ENCODE measurements around the gene LRP4.
"Not testable (repeated sequence)": the region's sequence is repeated elsewhere in the genome, so short reads cannot be mapped to it uniquely, and the experiment has no call there.

LRP4 gene

DNA sequence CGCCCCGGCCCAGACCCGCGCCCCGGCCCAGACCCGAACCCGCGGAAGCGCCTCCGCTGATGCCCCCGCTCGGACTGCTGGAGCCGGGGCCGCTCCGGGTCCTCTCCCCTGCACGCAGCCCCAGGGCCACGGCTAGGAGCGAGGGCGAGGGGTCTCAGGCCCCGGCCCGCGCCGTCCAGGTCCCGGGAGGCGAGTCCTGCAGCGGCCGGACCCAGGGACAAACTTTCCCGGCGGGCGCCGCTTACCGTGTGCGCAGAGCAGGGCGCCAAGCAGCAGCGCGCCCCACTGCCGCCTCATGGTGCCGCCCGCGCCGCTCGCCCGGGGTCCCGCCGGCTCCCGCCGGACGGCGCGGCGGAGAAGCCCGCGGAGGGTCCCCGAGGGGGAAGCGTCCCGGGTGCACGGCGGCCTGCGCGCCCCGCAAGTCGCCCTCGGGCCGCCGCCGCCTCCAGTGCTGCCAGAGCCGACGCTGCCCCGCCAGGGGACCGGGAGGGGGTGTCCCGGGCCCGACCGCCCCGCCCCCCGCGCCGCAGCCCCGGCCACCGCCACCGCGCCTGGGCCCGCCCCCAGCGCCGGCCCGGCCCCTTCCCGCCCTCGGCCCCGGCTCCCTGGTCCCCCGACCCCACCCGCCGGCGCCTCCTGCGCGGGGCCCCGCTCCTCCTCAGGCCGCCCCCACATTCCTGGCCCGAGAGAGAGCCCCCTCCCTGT, at the start of gene LRP4:
LRP4 (minus strand) TSS at position 468 of the 705 bp plus-strand sequence; CDS start at position 297, 171 bp downstream.
- DNase-seq, result no peak

- DNase-seq, result peak; percentile 0
Measured at GRCh38 chr11:46967962-46968361, 49.6 kb upstream of the LRP4 start.

GRCh38 chr11:46966773-46967172, 48.4 kb upstream of the LRP4 start:
- no peak for DNase-seq

DNA sequence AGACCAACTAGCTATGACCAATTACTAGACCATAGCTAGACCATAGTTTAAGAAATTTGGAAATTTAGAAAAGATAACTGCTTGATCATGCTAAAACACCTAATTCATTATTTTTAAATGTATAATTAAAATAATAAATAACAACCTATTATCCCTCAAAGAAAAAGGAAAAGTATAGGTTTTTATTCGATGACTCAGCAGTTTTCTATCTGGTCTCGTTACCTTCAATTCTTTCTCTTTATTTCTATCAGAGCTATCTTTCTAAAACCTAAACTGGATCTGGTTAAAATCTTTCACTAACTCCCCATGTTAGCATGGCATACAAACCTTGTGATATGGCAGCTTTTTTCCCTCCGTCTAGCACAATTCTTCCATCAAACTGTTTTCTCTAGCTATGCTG, 45.5 kb upstream of the LRP4 start:
- no peak for DNase-seq

DNA sequence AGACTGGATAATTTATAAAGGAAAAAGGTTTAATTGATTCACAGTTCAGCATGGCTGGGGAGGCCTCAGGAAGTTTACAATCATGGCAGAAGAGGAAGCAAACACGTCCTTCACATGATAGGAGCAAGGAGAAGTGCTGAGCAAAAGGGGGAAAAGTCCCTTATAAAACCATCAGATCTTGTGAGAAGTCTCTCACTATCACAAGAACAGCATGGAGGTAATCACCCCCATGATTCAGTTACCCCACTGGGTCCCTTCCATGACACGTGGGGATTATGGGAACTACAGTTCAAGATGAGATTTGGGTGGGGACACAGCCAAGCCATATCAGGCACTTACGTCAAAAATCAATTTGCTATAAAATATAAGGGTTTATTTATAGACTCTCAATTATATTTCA, 43.5 kb upstream of the LRP4 start:
- DNase-seq, result not testable (repeated sequence)

- no peak for DNase-seq
Measured at GRCh38 chr11:46961041-46961440, 42.7 kb upstream of the LRP4 start.

GRCh38 chr11:46958777-46959176, 40.4 kb upstream of the LRP4 start:
- no peak for DNase-seq

GRCh38 chr11:46953093-46953492, 34.7 kb upstream of the LRP4 start:
- DNase-seq, result no peak

DNA sequence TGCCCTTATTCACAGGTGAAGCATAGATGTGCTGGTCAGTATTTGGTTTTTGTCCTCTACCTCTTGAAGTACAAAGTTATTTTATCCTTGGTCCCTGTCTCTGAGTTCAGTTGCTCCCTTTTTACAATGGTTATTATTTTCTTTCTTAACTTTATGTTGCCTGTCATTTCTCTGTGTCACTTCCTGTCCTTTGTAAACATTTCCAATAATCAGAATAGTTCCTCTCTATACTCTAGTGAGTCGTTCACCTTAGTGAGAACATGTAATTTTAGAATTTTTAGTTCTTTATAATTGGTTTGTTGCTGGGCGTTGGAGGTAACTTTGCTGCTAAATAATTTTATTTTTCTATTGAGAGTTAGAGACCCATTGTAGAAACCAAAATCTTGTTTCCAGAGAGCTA, 34.2 kb upstream of the LRP4 start:
- no peak for DNase-seq

DNA sequence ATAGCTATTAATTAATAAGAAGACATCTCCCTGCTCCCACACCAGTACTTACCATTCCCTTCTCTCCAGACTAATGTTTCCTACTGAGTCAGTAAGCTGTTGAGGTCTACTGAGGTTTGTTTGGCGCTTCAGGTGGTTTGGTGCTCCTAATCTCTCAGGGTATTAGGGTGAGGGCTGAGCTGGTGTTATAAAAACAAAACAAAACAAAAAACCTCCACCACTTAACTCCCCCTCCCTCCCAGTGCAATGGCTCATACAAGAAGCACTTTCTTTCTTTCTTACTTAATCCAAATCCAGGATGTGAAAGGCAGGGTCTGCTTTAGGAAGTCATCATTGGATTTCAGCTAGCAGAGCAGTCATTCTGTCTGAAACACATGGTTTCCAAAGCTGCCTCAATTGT, 33.5 kb upstream of the LRP4 start:
- no peak for DNase-seq

DNA sequence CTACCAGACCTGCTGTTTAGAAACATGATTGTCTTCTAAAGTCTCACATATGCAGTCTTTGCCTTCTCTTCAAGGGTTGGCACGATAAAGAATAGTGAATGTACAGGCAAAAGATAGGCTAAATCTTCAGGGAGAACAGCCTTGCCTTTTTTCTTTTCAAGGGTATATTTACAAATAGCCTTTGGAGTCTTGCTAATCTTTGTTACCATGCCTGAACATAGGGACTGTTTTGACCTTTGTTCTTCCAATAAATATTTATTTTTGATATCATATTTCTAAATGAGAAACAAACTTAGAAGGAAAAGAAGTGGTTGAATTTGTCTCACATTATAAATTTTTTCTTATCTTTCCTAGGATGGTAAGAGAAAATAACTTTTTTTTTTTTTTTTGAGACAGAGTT, 30.9 kb upstream of the LRP4 start:
- DNase-seq, result no peak

DNA sequence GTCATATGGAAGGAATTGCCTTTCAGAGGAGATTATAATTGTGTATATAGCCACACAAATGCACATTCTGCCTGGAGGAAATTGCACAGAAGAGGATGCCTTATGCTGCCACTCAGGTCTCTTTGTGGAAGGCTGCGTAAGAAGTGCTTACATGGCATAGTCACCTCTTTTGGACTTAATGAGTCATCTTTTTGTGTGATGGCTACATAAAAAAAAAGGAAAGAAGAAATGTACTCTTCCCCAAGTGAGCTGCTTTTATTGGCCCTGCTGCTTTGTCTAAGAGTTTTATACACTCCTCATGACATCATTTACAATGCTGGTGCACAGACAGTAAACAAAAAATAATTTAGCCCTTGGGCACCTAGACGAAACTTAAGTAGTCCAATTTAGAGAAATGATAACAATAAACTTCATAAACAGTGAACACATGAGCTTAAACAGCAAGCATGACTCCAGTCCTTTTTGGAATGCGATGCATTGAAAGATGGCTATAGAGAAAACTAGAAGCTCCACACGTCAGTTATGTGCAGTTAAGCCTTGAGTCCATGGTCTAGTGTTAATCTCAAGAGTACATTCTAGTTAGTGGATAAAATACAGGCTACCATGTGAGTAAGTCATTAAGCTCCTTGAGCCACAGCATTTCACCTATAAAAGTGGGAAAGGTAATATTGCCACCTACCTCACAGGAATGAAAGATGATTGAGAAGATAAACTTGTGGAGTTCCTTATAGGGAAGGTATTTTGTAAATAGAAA, 30.2 kb upstream of the LRP4 start:
- DNase-seq, result peak; percentile 29

DNA sequence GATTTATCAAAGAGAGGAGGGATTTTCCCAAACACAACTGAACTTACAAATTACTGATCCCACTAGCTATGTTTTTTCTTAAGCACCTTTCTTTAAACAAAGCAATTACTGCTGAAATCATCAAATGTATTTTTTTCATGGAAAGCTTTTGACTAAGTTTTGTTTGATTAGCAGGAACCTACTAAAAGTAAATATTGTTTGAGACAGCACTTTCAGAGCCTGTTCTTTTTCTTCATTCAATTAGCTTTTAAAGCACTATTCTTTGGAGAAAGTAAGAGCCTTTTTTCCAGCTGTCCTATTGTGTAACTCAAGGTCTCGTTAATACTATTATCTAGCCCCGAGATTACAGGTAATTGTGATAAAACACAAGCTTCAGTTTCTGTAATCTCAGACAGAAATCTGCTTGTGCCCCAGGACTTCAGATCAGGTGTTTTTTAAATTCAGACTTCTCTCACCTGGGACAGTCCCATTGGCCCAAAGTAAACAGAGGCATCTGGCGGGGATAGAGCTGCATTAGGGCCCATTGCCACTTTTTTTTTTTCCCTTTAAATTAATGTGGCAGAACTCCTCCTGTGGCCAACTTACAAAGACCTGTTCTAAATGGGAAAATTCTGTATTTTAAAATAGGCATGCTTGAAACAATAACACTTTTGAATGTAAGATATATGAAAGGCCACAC, 29.2 kb upstream of the LRP4 start:
- no peak for DNase-seq

DNA sequence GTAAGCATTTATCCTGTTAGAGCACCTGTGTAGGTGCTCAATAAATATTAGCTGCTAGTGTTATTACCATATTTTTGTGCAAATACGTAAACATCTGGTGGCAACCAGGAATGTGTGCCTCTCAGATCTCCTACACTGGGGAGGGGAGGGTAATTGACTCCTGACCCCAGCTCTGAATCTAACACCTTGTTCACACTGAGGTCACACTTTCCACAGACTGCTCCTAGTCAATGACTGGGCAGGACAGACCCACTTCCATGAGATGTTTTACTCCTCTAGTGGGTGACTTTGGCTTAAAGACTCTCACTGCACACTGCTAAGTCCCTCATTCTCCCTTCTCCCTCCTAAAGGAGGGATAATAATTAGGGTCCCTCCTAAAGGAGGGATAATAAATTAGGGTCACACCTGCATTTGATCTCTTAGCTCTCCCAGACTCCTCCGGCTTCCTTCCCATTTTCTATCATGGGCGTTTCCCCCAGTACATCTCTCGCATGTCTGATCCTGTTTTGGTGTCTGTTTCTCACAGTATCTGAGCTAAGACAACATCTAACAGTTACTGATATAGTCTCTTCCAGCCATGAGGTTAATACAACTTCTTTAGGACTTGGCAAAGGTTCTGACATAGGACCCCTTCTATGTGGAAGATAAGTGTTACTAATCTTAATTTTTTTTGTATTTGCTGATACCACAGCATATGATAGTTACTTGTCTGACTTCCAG, 26.2 kb upstream of the LRP4 start:
- no peak for DNase-seq

DNA sequence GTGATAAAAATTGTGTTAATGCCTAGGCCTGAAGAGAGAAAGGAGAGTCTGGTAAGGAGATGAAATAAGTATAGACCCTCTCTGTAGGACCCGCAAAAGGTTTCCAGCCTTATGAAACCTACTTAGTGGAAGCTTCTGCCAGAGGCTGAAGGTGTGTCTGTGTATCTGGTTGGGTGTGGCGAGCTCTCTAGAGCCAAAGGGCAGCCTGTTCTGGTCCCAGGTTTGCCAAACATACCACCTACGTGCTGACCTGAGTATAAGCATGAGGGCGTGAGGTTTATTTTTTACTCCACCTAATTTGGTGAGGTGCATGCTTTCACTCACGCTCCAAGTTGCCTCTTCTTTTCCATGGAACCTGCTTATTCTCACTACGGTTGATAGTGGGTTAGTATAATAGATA, 23.8 kb upstream of the LRP4 start:
- no peak for DNase-seq

DNA sequence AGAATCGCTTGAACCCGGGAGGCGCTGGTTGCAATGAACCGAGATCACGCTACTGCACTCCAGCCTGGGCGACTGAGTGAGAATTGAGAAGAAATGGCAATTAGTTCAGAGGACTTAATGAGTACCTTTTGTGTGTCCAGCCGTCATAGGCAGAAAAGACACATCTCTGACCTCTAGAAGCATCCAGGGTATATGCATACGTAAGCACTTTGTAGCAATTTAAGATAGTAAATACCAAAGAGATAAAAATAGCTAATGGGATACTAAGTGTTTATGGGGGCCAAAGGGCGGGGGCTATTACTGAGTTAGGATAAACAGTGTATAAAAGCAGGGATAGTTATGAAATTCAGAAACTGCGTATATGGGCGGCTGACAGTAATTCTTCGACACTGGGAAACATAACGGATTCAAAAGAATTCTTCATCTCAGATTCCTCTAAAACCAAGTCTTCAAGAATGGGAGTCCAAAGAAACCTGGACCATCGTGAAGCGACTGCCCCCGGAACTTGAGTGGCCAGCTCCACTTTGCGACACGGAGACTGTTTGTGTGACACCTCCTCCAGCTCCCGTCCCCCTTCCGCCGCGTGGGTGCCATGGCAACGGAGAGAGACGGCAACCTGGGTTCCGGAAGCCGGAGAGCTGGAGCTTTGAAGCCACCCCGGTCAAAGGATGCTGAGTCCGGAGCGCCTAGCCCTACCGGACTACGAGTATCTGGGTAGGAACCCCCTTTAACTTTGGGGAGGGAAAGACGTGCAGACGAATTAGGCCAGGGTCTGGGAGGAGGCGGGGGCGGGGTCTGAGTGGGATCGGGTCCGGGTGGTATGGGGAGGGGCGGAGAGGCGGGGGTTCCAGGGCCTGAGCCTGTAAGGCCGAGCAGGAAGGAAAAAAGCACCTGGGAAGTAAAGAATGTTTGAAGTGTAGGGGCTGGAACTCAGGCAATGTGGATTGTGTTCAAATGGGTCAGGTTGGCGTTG, 18.1 kb upstream of the LRP4 start, which contains the start of gene CSTPP1:
CSTPP1 (plus strand) TSS at position 624 of the 973 bp plus-strand sequence; CDS start at position 669, 45 bp downstream.
- peak; percentile 82 for DNase-seq

- peak; percentile 54 for DNase-seq
Measured at GRCh38 chr11:46930089-46930488, 11.7 kb upstream of the LRP4 start.

GRCh38 chr11:46928701-46929100, 10.4 kb upstream of the LRP4 start:
- not testable (repeated sequence) for DNase-seq

DNA sequence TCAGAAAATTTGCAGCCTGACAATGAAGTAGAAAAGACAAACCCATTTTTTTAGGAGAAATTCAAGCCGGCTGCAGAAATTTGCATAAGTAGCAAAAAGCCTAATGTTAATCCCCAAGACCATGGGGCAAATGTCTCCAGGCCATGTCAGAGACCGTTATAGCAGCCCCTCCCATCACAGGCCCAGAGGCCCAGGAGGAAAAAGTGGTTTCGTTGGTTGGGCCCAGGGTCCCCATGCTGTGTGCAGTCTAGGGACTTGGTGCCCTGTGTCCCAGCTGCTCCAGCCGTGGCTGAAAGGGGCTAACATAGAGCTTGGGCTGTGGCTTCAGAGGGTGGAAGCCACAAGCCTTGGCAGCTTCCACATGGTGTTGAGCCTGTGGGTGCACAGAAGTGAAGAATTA, 9.6 kb upstream of the LRP4 start:
- not testable (repeated sequence) for DNase-seq

DNA sequence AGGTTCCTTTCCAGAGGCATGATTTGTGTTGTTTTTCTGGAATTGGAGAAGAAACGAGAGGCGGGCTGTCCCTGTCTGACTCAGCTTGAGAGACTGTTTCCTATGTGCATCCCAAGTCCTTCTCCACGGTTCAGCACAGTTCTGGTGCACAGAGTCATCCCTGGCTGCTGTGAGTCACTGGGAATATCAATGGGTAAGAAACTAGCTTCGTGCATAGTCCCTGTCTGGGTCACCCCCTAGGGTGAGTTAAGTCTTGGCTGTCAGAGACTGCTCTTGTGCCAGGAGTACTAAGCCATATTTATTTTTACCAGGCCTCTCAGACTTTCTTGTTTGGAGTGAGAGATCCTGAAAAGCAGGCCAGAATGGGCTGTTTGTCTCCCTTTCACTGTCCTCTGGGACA, 2.4 kb upstream of the LRP4 start:
- DNase-seq, result no peak

DNA sequence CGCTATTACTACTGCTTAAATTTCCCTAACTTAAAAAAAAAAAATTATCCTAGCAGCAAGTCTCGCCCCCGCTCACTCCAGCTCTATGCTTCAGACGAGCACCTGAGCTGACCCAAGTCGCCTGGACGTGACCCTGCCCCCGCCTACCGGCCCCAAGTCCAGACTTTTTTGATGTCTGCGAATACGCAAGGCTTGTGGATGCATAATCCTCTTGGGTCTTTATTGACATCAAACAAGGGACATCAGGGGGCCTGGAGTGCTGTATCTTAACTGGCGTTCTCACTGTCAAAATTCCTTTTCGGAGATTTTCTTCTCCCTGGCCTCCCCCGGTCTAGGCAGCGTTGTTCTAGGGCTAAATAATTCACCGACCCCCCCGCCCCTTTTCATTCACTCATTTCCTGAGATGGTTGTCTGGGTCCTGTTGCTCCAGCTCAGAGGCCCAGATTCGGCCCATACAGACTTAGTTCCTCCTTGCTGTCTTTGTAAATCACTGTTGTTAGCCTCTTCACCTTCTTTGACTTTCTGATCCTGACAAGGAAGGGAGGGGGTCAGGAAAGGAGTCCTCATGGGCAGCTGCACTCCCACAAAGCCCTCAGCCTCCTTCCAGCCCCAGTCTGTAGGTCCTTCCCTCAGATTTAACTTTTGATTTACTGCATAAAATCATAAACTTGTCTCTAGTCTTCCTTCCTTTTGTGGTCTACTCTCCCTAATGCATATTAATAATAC, 601 bp upstream of the LRP4 start:
- DNase-seq, result no peak

Measured in MV-4-11 (cell line).